H9 (cell line): ENCODE results near the gene F2RL3. TPM values are rescaled to one million over a fixed set of nuclear protein-coding genes. Genes with fewer than 3 reads are reported as not detected.

Experiments
- DNase-seq: peaks from one replicate; pipeline ENCODE4 v3.0.0-alpha.2; 2017
- H2AFZ ChIP-seq: one replicate; pipeline ENCODE4 v1.6.1; 2013; ENCODE audit warnings: mild to moderate bottlenecking, low read length, control low read depth, moderate library complexity
- H2AK5ac ChIP-seq: 2 replicates; pipeline ENCODE4 v1.6.1; 2013; ENCODE audit warnings: low read length, control low read depth, mixed read lengths; ENCODE audit not compliant: insufficient read length
- H2BK120ac ChIP-seq: one replicate; pipeline ENCODE4 v1.6.1; 2013; ENCODE audit warnings: low read depth, mild to moderate bottlenecking, low read length, control low read depth, inconsistent platforms; ENCODE audit not compliant: poor library complexity, severe bottlenecking
- H2BK12ac ChIP-seq: 2 replicates; pipeline ENCODE4 v1.6.1; 2013; ENCODE audit warnings: low read length, control low read depth, mixed read lengths, low read depth; ENCODE audit not compliant: insufficient read length
- H2BK15ac ChIP-seq: 2 replicates; pipeline ENCODE4 v1.6.1; 2013; ENCODE audit warnings: low read depth, low read length, control low read depth
- H2BK20ac ChIP-seq: one replicate; pipeline ENCODE4 v1.6.1; 2013; ENCODE audit warnings: low read depth, mild to moderate bottlenecking, low read length, control low read depth, inconsistent platforms; ENCODE audit not compliant: poor library complexity, severe bottlenecking
- H2BK5ac ChIP-seq: 2 replicates; pipeline ENCODE4 v1.6.1; 2013; ENCODE audit warnings: low read length, control low read depth, mixed read lengths; ENCODE audit not compliant: insufficient read length
- H3K14ac ChIP-seq: 2 replicates; pipeline ENCODE4 v1.6.1; 2013; ENCODE audit warnings: low read length, control low read depth; ENCODE audit not compliant: insufficient read depth
- H3K18ac ChIP-seq: 2 replicates; pipeline ENCODE4 v1.6.1; 2013; ENCODE audit warnings: low read depth, mild to moderate bottlenecking, mixed read lengths, low read length, control low read depth; ENCODE audit not compliant: insufficient read length
- H3K23ac ChIP-seq: 2 replicates; pipeline ENCODE4 v1.6.1; 2013; ENCODE audit warnings: low read length, control low read depth, mixed read lengths, low read depth; ENCODE audit not compliant: insufficient read length
- H3K23me2 ChIP-seq: 2 replicates; pipeline ENCODE4 v1.6.1; 2013; ENCODE audit warnings: low read depth, mild to moderate bottlenecking, mixed read lengths, low read length, control low read depth; ENCODE audit not compliant: insufficient read length, poor library complexity, severe bottlenecking
- H3K27ac ChIP-seq: 2 replicates; pipeline ENCODE4 v1.5.1; 2013; ENCODE audit warnings: low read length, control low read depth, mixed read lengths, low read depth; ENCODE audit not compliant: insufficient read length
- H3K27me3 ChIP-seq: 2 replicates; pipeline ENCODE4 v1.6.1; 2013; ENCODE audit warnings: low read length, control low read depth, inconsistent platforms; ENCODE audit not compliant: insufficient read depth
- H3K4ac ChIP-seq: 2 replicates; pipeline ENCODE4 v1.6.1; 2013; ENCODE audit warnings: low read depth, mild to moderate bottlenecking, control low read depth, inconsistent platforms, low read length, moderate library complexity
- H3K4me1 ChIP-seq: 2 replicates; pipeline ENCODE4 v1.6.1; 2013; ENCODE audit warnings: low read length, control low read depth, inconsistent platforms; ENCODE audit not compliant: insufficient read depth
- H3K4me2 ChIP-seq: 2 replicates; pipeline ENCODE4 v1.6.1; 2013; ENCODE audit warnings: low read length, control low read depth, mixed read lengths; ENCODE audit not compliant: insufficient read length, insufficient read depth
- H3K56ac ChIP-seq: 2 replicates; pipeline ENCODE4 v1.6.1; 2013; ENCODE audit warnings: low read depth, mild to moderate bottlenecking, mixed read lengths, low read length, control low read depth; ENCODE audit not compliant: insufficient read length
- H3K79me1 ChIP-seq: 2 replicates; pipeline ENCODE4 v1.6.1; 2013; ENCODE audit warnings: low read depth, mild to moderate bottlenecking, moderate library complexity, low read length, control low read depth, inconsistent platforms; ENCODE audit not compliant: insufficient read depth, poor library complexity, severe bottlenecking
- H3K79me2 ChIP-seq: 2 replicates; pipeline ENCODE4 v1.6.1; 2013; ENCODE audit warnings: low read length, control low read depth, inconsistent platforms; ENCODE audit not compliant: insufficient read depth
- H3K9ac ChIP-seq: 2 replicates; pipeline ENCODE4 v1.6.1; 2013; ENCODE audit warnings: low read length, control low read depth, mixed read lengths; ENCODE audit not compliant: insufficient read length; ENCODE audit errors: extremely low read depth
- H3K9me3 ChIP-seq: one replicate; pipeline ENCODE4 v1.6.1; 2013; ENCODE audit warnings: low read depth, low read length, inconsistent platforms; ENCODE audit not compliant: control insufficient read depth
- H3T11ph ChIP-seq: one replicate; pipeline ENCODE4 v1.6.1; 2013; ENCODE audit warnings: mild to moderate bottlenecking, low read length, control low read depth, inconsistent platforms
- H4K20me1 ChIP-seq: one replicate; pipeline ENCODE4 v1.6.1; 2013; ENCODE audit not compliant: control insufficient read depth, insufficient read length, insufficient read depth
- H4K5ac ChIP-seq: 2 replicates; pipeline ENCODE4 v1.6.1; 2013; ENCODE audit warnings: low read depth, mild to moderate bottlenecking, mixed read lengths, low read length, control low read depth; ENCODE audit not compliant: insufficient read length
- H4K8ac ChIP-seq: replicated peaks from 2 replicates; pipeline ENCODE4 v1.6.1; 2013; ENCODE audit warnings: low read length, control low read depth, mixed read lengths, low read depth; ENCODE audit not compliant: insufficient read length
- H4K91ac ChIP-seq: 2 replicates; pipeline ENCODE4 v1.6.1; 2013; ENCODE audit warnings: low read depth, mild to moderate bottlenecking, moderate library complexity, mixed read lengths, low read length, control low read depth; ENCODE audit not compliant: insufficient read length
- H3K27ac Mint-ChIP-seq, 3 experiments: 2 replicates in 2 of 3; 3 replicates in 1 of 3; pipeline ENCODE4 v1.8.0; 2020 to 2021; ENCODE audit warnings: mixed read lengths in 3 of 3, mild to moderate bottlenecking in 1 of 3, moderate library complexity in 1 of 3
- H3K27me3 Mint-ChIP-seq: 2 replicates; pipeline ENCODE4 v1.8.0; 2021; ENCODE audit warnings: low read depth, mild to moderate bottlenecking, moderate library complexity, mixed read lengths
- H3K36me3 Mint-ChIP-seq, 3 experiments: 2 replicates in 2 of 3; 3 replicates in 1 of 3; pipeline ENCODE4 v1.8.0; 2020 to 2021; ENCODE audit warnings: low read depth in 3 of 3, mixed read lengths in 3 of 3; ENCODE audit not compliant: insufficient read depth in 1 of 3
- H3K4me1 Mint-ChIP-seq, 2 experiments: 2 replicates each; pipeline ENCODE4 v1.8.0; 2020; ENCODE audit warnings: mixed read lengths in 2 of 2
- H3K4me3 Mint-ChIP-seq, 2 experiments: 2 replicates in 1 of 2; 3 replicates in 1 of 2; pipeline ENCODE4 v1.8.0; 2020 to 2021; ENCODE audit warnings: mild to moderate bottlenecking in 2 of 2, mixed read lengths in 2 of 2, moderate library complexity in 1 of 2
- H3K9me3 Mint-ChIP-seq, 2 experiments: 2 replicates in 1 of 2; 3 replicates in 1 of 2; pipeline ENCODE4 v1.8.0; 2020; ENCODE audit warnings: mild to moderate bottlenecking in 2 of 2, mixed read lengths in 2 of 2, moderate library complexity in 1 of 2
- CTCF ChIP-seq: fragments of 200-600 bp; sonication (generic); conservative IDR thresholded peaks from 3 replicates; pipeline ENCODE4 v1.8.0; 2021; ENCODE audit warnings: antibody characterized with exemption, mild to moderate bottlenecking
- WGBS: extraction: QIAGEN DNeasy Blood & Tissue Kit; methylation state at CpG from one replicate; pipeline ENCODE4 v1.1.7; 2013; ENCODE audit warnings: missing lambda C conversion rate, low lambda C conversion rate, mixed read lengths; ENCODE audit not compliant: insufficient read length; ENCODE audit errors: extremely low coverage; 5-methylcytosine and 5-hydroxymethylcytosine counted together
- total RNA-seq: library from RNA; stranded (reverse); gene quantifications from 2 replicates; pipeline ENCODE4 v1.2.1, GENCODE V29; 2021

The F2RL3 gene
- total RNA-seq, 1 experiment from 2014 or later: not detected

GRCh38 chr19:16890461-16891184 is 1.8 kb downstream of the F2RL3 start:
- no peaks in the 10 kb centered on the region for H3K79me2 ChIP-seq
- H2AK5ac ChIP-seq: no peak overlapping the region
- Mint-ChIP-seq H3K27ac (no peak overlapping the region; a peak in 1 of 7 replicates), H3K36me3 (no peaks in the 10 kb centered on the region), H3K4me1 (peaks cover 0 to 2% of the 10 kb centered on the region in 2 experiments; a peak in 2 of 4 replicates), H3K9me3 (no peaks in the 10 kb centered on the region; a peak in 1 of 5 replicates), H3K4me3 (no peak overlapping the region), H3K27me3 (peaks cover 11% of the 10 kb centered on the region)
- no peak overlapping the region for H2BK120ac ChIP-seq
- DNase-seq: no peak
- H3K79me1 ChIP-seq: no peaks in the 10 kb centered on the region
- no peak overlapping the region for H3K9ac ChIP-seq
- no peak overlapping the region for H3K18ac ChIP-seq
- no peak overlapping the region for H4K5ac ChIP-seq
- H2AFZ ChIP-seq: no peak overlapping the region
- no peak for TF ChIP-seq CTCF
- H2BK15ac ChIP-seq: no peak overlapping the region
- H3K4me2 ChIP-seq: no peak overlapping the region
- H3K56ac ChIP-seq: no peak overlapping the region
- H3K4ac ChIP-seq: no peak overlapping the region
- no peaks in the 10 kb centered on the region for H4K20me1 ChIP-seq
- no peaks in the 10 kb centered on the region for H3K23me2 ChIP-seq
- no peak overlapping the region for H2BK20ac ChIP-seq
- H4K91ac ChIP-seq: no peak overlapping the region
- H3K27me3 ChIP-seq: no peaks in the 10 kb centered on the region
- no peak overlapping the region for H3K14ac ChIP-seq
- no peak overlapping the region for H4K8ac ChIP-seq
- no peak overlapping the region for H3K27ac ChIP-seq
- WGBS: no CpG with 5 or more reads among the region's 24 CpGs
- no peak overlapping the region for H2BK5ac ChIP-seq
- H3K9me3 ChIP-seq: no peaks in the 10 kb centered on the region
- H2BK12ac ChIP-seq: no peak overlapping the region
- H3K23ac ChIP-seq: no peak overlapping the region
- no peaks in the 10 kb centered on the region for H3K4me1 ChIP-seq
- no peak overlapping the region for H3T11ph ChIP-seq
